A673 (cell line): ENCODE results near the gene KPTN.

Experiments used
- CTCF ChIP-seq: fragments of 300-800, 200-600 bp; sonication (generic); conservative IDR thresholded peaks from 2 replicates; pipeline ENCODE4 v1.5.1; 2017; ENCODE audit warnings: low read depth, mild to moderate bottlenecking, antibody characterized with exemption, low read length, moderate library complexity, mixed read lengths
- EZH2 ChIP-seq: fragments of 200-600 bp; sonication (generic); IDR thresholded peaks from 2 replicates; pipeline ENCODE4 v1.6.1; 2017; ENCODE audit warnings: borderline replicate concordance, low read depth, mild to moderate bottlenecking, mixed read lengths, antibody characterized with exemption, low read length; ENCODE audit not compliant: poor library complexity, severe bottlenecking

- TF ChIP-seq CTCF (no peak), EZH2 (no peak)
These were observed 28.9 kb upstream of the KPTN start for GRCh38 chr19:47512948-47513319.
